ENCODE data around the gene EXOC3L4. TPM values are rescaled to one million over a fixed set of nuclear protein-coding genes. Genes with fewer than 3 reads are reported as not detected.

Gene EXOC3L4
- total RNA-seq, 1 donor from 2014 or later: 0.17 TPM

- DNase-seq (ENCODE audit: low read depth): no peak
- no peak for TF ChIP-seq CTCF (conservative IDR thresholded peaks at IDR 0.05; ENCODE audit: low read depth, low read length)
- no peak overlapping the region for H3K4me3 ChIP-seq (ENCODE audit: low read depth, low read length)
Measured at GRCh38 chr14:103155826-103156394, 61.4 kb downstream of the EXOC3L4 start.

DNA sequence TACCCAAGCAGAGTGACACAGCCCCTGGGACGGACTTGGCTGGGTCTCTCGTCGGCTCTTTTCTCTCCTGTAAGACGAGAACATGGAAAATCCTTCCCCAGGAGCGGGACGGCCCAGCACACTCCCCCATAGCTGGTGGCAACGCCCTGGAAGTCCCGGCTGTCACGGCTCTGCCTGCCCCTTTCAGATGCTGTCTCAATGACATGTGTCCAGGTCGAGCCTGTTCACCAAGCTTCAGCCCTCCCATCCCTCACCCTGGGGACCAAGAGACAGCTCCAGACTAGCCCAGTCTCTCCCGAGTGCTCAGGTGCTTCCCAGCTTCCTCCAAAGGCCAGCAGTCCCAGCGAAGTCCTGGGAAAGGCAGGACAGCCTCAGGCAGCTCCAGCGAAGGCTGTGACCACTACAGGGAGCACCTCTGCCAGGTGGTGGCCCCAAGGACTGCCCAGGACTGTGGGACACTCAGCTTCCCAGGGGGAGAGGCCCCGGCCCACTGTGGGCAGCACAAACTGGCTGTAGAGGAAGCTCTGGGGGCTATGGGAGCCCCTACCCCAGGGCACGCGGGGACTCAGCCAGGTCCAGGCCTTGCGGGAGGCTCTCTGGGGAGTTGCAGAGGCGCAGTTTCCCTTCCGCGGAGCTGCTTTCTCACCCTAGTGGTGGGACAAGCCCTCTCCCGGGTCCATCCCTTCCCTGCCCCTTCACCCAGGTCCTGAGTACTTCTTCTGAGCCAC lies 62.3 kb downstream of the EXOC3L4 start:
- H3K4me3 ChIP-seq (ENCODE audit: low read depth, low read length): no peak overlapping the region
- no peak for TF ChIP-seq CTCF (conservative IDR thresholded peaks at IDR 0.05; ENCODE audit: low read depth, low read length)
- DNase-seq (ENCODE audit: low read depth): no peak

DNA sequence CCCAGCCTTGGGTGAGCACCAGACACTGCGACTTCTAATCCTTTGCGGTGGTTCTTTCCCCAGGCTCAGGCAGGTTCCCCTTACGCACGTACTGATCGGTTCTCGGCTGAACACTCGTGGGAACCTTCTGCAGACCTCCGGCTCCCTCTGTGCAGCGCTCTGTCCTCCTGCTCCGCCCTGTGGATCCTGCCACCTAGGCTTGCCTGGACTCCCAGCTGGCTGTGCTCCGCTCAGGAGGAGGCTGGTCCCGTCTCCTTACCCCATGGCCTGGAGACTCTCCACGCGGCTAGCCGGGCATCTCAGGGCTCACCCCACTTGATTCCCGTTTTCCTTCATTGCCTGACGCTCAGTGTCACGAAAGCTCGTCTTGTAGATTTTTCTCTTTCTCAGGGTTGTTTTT lies 63.4 kb downstream of the EXOC3L4 start:
- TF ChIP-seq CTCF (conservative IDR thresholded peaks at IDR 0.05; ENCODE audit: low read depth, low read length): no peak
- DNase-seq (ENCODE audit: low read depth): no peak
- H3K4me3 ChIP-seq (ENCODE audit: low read depth, low read length): no peak overlapping the region

- no peak for TF ChIP-seq CTCF (conservative IDR thresholded peaks at IDR 0.05; ENCODE audit: low read depth, low read length)
- DNase-seq (ENCODE audit: low read depth): no peak
- no peak overlapping the region for H3K4me3 ChIP-seq (ENCODE audit: low read depth, low read length)
Measured at GRCh38 chr14:103158688-103159087, 64.2 kb downstream of the EXOC3L4 start.

Other genes starting within 250 kb of the EXOC3L4 start
- 0.06 TPM in 1 of 2 replicates, not detected in the other for gene AMN, start 172.1 kb upstream of the EXOC3L4 start, total RNA-seq
- gene CDC42BPB, start 37.2 kb upstream of the EXOC3L4 start, total RNA-seq: 68.4 and 83.5 TPM in 2 replicates
- not detected in 2 replicates for gene LBHD2, start 10.5 kb upstream of the EXOC3L4 start, total RNA-seq
- gene TNFAIP2, start 28.7 kb downstream of the EXOC3L4 start, total RNA-seq: 58.5 and 155 TPM in 2 replicates
- gene EIF5, start 239.5 kb downstream of the EXOC3L4 start, total RNA-seq: 187 and 238 TPM in 2 replicates